GM19452 (cell line): ENCODE measurements around the gene CARTPT.
A peak's percentile ranks its signal among the peaks of the same experiment; 100 is the strongest.

Experiments used
- ATAC-seq: cut with Tn5 transposase; IDR thresholded peaks from one replicate; pipeline ENCODE4 v1.9.1; 2021; ENCODE audit not compliant: unreplicated experiment

The CARTPT gene

DNA sequence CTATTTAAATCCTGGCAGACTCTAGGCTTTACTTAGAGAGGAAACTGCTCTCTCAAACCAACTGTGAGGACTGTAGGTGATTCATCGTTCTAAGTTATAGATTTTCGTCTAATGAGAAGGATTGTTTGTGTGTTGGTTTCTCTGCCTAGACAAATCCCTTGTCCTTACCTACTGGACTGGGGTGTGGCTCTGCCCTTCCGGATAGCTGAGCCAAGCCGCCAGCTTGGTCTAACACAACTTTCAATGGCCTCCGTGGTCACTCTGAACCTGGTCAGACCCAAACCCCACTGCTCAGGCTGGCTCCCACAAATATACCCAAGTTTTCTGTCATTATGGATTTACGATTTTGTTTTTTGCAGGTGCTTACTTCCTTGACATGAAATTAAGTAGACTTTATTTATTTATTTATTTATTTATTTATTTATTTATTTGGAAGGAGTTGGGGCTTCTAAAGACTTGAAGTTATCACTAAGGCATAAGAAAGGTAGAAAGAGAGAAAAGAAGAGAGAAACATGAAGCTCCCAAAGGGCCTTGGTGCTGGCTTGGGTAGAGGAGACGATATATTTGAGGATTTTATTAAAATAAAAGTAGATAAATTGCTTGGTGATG lies 19.0 kb downstream of the CARTPT start:
- no peak for ATAC-seq

DNA sequence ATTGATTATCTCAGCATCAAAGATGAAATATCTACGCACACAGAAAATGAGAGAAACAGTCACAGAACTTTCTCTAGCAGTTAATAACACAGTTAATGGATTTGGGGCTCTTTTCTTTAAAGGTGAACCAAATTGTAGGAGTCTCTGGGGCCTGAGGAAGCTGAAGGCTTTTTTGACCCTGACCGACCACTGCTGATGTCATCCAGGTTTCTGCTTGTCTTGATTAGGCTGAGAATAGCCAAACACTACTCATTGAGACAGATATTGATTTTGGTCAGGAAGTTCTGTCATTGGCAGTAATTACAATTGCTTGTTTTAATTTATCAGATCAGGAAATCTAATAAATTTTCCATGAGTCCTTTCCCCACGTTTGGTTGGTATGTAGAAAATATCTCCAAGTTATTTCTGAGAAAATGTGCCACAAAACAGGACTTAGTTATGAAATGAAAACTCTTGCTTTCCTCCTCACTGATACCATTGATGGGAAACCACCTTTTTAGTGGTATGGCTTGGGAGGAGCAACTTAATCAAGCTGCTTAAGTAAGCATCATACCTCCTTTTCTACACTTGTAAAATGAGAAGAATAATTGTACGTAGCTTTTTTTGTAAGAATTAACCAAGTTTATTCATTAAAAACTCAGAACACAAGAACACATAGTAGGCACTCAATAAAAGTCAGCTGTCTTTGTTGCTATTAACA lies 19.7 kb downstream of the CARTPT start:
- no peak for ATAC-seq

DNA sequence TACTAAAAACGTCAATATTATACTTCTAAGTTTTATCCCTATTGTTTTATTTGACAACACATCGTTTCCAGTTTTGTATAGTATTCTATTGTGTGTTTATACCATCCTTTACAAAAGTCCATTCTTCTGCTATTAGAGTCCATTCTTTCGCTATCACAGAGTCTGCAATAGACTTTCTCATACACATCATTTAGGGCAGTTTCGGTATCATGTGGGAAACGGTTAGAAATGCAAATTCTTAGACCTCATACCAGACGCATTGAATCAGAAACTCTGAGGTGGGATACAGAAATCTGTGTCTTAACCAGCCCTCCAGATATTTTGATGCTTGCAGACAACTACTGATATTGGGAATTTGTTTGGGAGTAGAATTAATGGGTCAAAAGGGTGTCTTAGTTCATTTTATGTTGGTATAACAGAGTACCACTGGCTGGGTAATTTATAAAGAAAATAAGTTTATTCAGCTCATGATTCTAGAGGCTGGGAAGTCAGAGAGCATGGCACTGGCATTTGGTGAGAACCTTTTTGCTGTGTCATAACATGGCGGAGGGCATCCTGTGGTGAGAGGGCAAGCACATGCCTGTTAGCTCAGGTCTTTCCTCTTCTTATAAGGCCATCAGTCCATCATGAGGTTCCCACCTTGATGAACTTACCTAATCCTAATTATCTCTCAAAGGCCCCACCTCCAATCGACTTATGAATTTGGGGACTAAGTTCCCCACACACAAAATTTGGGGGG lies 21.1 kb downstream of the CARTPT start:
- peak; percentile 96 for ATAC-seq

DNA sequence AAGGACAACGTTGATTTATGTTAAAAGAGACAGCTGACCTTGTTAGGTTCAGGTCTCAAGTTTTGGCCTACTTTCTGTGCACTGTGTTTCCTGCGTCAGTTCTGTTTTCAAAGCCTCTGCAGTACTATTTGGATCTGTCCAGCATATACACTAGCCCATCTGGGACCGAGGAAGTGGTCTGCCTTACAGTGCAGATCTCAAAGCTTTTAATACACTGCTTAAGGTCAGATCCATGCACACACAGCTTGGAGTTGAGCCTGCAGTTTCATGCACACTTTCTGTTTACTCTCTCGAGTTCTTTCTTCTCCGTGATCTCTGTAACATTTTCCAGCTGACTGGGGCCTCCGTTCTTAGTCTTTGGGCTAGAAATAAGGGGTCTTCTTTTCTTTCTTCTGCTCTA lies 24.1 kb downstream of the CARTPT start:
- no peak for ATAC-seq

DNA sequence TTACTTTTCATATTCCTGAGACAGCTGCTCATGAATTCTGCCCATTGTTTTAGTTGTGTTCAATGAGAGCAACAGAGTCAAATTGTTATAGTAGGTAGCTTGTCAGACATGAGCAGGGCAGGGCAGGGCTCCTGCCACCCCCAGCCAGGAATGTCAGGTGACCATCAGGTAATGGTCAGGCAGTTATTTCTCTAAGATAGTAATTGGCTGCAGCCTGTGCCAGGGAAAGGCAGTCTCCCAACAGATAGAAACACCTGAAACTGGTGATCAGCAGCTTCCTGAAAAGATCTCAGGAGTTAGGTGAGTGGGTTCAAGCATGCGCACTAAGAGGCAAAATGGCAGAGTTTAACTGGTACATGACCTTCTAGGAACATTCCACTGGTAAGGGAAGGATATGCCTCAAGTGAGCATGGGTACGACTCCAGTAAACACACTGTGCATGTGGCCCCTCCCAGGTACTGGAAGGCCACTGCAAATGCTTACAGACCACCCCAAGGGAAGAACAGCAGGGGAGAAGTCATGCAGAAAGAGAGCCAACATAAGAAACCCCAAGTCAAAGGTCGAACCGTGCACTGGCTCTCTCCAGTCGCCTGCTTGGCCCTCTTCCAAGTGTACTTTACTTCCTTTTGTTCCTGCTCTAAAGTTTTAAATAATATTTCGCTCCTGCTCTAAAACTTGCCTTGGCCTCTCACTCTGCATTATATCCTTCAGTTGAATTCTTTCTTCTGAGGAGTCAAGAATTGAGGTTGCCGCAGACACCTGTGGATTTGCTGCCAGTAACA lies 25.1 kb downstream of the CARTPT start:
- ATAC-seq = no peak

DNA sequence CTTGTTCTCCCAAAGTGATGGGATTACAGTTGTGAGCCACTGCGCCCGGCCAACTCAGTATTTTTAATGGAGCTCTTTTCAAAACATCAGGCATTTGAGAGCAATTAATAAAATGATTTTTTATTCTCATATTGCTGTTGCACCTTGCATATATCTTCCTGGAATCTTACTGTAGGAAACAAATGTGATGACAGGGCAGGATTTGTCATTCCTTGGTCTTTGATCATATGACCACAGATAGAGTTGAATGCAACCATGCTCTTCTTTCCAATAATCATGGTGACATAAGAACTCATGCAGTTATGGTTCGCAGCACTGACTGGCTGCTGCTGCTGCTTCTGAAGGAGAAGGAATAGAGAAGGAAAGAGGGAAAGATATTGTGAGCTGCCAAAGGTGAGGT lies 28.1 kb downstream of the CARTPT start:
- no peak for ATAC-seq

DNA sequence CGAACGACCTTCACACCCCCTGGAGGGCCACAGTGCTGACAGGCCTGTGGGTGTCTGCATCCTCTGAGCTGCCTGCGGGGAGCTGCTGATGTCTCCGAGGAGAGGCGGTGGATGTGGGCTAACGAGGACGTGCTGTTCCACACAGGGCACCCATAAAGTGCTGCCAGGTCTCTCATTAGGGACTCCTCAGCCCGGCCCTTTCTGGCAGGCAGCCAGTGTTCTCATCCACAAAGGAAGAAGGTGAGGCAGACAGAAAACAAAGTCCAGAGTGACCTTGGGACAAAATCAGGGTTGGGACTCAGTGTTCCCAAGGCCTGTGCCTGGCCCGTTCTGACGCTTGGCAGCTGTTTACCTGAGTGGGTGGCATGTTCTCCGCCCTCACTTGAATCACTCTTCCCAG lies 29.3 kb downstream of the CARTPT start:
- ATAC-seq = no peak

DNA sequence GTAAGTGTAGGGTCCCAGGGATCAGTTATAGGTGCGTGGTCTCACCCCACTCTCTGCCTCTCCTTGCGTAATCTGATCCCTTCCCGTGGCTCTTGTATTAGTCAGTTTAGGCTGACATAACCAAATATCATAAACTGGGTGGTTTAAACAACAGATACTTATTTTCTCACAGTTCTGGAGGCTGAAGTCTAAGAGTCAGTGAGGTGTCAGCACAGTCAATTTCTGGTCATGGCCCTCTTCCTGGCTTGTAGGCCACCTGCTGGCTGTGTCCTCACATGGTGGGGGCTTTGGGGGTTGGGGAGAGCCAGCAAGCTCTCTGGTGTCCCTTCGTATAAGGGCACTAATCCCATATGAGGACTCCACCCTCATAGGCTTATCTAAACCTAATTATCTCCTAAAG lies 32.3 kb downstream of the CARTPT start:
- no peak for ATAC-seq

DNA sequence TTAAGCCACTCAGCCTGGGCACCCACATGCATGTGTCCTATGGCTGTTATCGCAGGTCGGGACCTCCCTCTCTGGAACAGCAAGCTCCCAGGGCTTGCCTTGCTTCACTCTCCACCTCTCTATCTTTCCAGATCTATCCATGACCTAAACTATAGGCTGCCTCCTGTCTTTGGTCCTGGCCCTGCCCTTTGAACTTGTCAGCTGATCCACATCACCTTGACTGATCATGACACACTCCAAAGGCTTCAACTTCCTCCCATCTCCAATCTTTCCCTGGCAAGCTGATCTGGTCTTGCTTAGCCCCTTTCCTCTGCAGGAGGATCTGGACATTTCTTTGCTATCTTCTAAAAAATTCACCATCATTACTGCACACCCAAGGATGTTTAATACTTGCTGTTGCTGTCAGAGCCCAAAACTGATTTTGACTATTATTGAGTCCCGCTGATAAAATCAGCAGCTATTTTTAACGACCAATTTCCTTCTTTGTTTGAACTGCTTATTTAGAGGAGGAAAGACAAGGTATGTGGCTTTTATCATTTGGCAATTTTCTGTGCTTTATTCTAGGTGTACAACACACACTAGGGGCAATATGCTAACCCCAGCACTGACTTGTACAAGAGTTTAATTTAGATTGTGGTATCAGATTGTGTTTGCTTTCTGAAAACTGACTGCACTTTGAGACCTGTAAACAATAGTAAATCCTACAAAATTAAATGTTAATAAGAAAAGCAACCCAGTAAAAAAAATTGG lies 33.5 kb downstream of the CARTPT start:
- ATAC-seq = no peak

DNA sequence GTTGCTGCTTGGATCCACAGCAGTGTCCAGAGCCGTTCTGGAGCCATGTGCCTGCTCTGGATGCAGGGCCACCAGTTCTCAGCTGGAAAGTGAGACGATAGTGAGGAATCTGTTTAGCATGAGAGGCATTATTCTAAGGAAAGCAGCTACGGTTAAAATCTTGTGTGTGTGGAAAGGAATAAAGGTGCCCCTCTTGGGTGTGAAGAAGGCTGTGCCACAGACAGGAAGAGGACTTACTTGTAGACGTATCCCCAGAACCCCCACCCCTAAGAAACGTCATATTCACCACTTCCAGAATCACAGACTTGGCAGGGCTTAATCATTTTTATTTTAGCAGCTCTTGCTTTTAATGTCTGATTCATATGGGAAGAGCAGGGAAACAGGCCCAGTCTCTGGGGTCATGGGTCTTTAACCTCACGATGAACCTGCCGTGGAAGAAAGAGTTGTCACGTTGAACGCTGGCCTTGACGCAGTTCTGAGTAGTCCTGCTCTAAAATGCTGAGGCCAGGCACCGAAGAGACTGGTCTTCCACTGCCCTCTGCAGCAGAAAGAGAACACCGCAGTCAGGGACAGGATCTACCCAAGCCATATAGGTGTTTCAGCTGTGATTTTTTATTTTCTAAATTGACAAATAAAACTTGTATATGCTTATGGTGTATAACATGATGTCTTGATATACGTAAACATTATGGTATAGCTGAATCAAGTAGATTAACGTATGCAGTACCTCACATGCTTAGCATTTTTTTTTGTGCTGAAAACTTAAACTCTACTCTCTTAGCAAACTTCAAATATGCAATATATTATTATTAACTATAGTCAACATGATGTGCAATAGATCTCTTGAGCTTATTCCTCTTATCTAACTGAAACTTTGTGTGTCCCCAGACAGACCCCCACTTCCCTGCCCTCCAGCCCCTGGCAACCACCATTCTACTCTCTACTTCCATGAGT lies 38.8 kb downstream of the CARTPT start:
- ATAC-seq = peak; percentile 87

DNA sequence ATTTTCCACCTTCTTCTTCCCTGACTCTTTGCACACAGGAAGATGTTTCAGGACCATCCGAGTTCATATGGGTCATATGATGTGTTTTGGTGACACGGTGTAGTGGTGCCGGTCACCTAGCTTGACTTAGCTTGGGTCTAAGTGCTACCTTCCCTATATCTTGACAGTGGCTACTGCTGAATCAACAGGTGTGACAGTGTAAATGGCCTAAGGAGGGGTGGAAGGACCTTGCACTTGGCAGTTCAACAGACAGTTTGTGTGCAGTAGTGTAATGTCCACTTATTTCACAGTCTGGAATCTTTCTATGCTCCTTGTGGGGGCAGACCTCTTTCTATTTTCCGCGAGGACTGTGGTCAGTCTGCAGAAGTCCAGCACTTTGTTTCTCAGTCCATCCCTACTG lies 43.8 kb downstream of the CARTPT start:
- no peak for ATAC-seq

DNA sequence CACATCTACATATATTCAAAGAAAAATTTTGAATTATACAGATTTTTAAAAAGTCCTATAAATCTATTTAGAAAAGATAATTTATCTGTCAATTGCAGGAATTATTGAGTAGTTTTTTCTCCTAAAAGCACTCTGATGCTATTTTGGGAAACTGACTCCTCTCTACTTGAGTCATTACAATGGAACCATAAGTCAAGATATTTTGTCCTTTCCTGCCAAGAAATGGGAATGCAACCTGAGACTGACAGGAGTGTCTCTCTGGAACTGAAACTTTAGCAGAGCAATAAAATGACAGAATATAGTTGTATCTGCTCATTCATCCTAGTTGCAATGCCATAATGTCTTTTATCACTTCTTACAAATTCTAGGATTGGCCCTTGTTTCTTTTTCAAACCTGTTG lies 48.6 kb downstream of the CARTPT start:
- no peak for ATAC-seq

DNA sequence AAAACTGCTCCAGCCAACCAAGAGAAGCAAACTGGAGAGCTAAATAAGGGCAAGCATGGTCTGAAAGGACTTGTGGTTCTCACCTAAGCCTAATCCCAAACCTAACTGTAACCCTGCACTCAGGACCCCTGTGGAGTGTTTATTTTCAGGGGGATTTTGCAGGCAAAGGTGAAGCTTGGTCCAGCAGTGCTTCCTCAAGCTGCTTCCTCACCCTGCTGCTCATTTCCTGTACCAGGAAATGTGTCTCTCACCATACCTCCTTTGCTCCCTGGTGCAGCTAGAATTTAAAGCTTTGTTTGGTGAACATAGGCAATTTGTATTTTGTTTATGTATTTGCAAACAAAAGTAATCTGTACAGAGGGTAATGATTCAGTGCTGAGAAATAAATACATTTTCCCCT lies 50.2 kb downstream of the CARTPT start:
- ATAC-seq = no peak

DNA sequence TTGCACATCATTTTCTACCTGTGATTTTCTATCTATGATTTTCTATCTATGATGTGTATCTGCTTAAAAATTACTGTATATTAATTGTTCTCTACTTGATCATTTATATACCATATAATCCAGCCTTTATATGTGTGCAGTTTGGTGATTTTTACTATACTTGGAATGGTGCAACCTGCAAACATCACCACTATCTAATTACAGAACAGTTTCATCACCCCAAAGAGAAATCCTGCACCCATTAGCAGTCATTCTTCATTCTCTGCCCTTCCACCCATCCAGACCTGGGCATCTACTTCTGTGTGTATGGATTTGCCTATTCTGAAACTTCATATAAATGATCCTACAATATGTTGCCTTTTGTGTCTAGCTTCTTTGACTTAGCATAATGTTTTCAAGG lies 51.3 kb downstream of the CARTPT start:
- ATAC-seq = no peak
